DMS 273 treated with DMSO at 0.1 percent for 48 hours (cell line): ENCODE measurements around the gene CA11.
"Not testable (repeated sequence)": the region's sequence is repeated elsewhere in the genome, so short reads cannot be mapped to it uniquely, and the experiment has no call there.

Experiments
- DNase-seq: peaks from one replicate; lab custom pipeline; 2025; lab: John Stamatoyannopoulos, UW

Gene CA11

GRCh38 chr19:48646001-48646721 lies at the start of gene CA11:
Gene CA11 (minus strand): TSS chr19:48646187. CDS start chr19:48645632, 555 bp downstream.
- DNase-seq, result peak; percentile 82

GRCh38 chr19:48693629-48694028 lies 47.6 kb upstream of the CA11 start:
- not testable (repeated sequence) for DNase-seq

- no peak for DNase-seq
Observed at GRCh38 chr19:48689449-48689848, 43.5 kb upstream of the CA11 start.

- no peak for DNase-seq
Observed at GRCh38 chr19:48687776-48688175, 41.8 kb upstream of the CA11 start.

- not testable (repeated sequence) for DNase-seq
Observed at GRCh38 chr19:48686637-48687036, 40.6 kb upstream of the CA11 start.

GRCh38 chr19:48686088-48686487 lies 40.1 kb upstream of the CA11 start:
- DNase-seq, result no peak

GRCh38 chr19:48685583-48685982 lies 39.6 kb upstream of the CA11 start:
- DNase-seq, result no peak

DNA sequence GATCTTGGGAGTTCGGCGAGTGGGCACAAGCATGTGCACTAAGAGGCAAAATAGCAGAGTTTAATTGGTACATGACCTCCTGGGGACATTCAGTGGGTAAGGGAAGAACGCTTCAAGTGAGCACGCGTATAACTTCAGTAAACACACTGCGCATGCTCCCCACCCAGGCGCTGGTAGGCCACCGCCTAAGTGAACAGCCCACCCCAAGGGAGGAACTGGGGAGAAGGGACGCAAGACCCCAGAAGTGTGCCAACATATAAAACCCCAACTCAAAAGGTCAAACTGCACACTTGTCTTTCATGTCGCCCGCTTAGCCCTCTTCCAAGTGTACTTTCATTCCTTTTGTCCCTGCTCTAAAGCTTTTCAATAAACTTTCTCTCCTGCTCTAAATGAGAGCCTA lies 37.4 kb upstream of the CA11 start:
- DNase-seq, result no peak

DNA sequence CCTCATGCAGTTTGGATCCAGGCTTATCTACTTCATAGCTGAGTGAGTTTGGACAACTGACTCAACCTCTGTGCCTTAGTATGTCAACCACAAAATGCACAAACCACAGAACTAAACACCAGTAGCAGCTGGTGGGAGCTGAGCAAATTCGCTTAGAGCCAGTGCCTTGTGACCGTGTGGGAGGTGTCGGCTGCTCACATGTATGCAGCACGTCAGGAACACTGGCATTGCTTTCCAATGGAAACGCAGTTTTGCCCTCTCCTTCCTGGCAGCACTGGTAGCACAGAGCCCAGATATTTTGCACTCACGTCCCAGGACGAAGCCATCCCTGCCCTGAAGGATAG lies 35.1 kb upstream of the CA11 start:
- no peak for DNase-seq

GRCh38 chr19:48680436-48681126 lies 34.6 kb upstream of the CA11 start:
- no peak for DNase-seq

DNA sequence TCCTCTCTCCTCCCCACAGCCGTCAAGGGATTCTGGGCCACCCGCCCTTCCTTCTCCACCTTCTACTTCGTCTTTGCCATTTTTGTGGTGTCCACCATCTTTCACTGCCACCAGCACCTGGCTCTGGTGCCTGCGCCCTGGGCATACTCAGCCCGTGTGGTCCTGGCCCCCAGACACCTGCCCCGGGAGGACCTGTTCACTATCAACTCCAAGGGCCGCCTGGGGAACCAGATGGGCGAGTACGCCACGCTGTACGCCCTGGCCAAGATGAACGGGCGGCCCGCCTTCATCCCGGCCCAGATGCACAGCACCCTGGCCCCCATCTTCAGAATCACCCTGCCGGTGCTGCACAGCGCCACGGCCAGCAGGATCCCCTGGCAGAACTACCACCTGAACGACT lies 34.0 kb upstream of the CA11 start:
- not testable (repeated sequence) for DNase-seq

DNA sequence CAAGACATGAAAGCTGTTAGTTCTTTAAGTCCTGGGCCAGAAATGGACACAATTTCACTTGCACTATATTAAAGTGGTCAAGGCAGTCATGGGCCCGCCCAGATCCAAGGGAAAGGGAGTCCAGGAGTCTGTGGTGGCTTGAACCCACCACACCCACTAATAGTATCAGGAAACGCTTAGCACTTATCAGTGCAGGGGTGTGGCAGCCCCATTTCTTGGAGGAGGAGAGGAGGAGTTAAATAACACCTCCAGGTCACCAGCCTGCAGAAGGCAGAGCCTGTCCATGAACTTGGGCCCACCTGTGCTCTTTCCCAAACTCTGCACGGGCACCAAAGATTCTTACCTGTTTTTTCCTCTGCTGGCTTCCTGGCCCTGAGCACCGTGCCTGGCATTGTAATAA lies 32.2 kb upstream of the CA11 start:
- no peak for DNase-seq

DNA sequence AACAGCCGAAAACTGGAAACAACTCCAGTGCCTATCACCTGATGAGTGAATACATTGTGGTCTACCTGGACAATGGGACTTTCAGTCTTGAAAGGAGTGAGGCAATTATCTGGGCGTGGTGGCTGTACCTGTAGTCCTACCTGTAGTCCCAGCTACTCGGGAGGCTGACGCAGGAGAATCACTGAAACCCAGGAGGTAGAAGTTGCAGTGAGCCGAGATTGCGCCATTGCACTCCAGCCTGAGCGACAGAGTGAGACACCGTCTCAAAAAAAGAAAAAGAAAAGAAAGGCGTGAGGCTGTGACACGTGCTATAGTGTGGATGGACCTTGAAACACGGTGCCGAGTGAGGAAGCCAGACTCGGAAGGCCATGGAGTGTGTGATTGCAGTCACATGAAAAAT lies 30.9 kb upstream of the CA11 start:
- no peak for DNase-seq

DNA sequence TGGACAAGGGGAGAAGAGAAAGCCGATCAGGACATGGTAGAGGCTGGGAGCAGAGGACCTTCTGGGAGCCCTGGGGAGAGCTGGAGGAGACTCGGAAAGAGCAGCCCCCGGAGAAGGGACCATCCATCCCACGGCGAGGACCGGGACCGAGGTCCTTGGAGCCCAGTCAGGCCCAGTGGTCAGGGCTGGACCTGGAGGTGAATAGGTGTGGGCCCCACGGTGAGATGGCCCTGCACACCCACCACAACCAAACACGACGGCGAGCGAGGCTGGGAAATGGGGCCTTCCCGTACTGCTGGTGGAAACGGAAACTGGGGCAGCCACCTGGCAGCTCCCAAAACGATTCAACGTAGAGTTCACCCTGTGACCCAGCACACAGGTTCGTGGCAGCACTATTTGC lies 30.5 kb upstream of the CA11 start:
- DNase-seq, result no peak

DNA sequence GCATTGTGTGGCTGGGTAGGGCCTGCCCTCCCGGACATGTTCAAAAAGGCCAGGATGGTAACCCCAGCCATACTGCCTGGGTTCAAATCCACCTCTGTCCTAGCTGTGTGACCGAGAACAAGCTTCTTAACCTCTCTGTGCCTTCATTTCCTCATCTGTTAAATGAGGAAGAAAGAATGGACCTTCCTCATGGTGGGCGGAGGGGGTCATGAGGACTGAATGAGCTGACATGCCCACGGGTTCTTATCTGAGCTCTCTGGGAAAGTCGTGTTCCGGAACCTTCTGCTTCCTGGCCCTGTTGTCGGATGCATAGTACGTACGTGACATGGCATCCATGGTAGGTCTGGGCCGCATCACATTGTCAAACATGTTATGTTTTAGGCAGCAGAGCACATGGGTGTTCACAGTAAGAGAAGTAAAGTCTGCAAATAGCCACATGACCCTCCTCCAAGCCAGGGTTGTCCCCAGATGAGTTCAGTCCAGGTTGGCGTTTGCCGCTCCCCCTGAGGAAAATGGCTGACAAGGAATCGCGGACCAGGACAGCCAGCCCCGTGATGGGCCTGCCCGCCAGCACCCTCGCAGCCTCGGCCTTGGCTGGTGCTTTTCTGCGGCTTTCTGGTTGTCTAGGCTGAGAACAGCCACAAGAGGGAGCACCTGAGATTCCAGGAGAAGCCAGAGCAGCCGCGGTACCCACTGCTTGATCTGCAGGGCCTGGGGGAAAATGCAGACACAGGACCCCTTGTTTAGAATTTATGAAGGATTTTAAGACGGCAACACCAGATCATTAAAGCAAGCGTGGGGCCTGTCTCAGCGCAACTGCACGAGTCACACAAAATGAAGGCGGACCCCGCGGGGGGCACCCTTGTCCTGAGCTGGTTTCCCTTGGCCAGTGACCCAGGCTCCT lies 29.2 kb upstream of the CA11 start:
- peak; percentile 72 for DNase-seq

- DNase-seq, result no peak
Observed at GRCh38 chr19:48674216-48674809, 28.3 kb upstream of the CA11 start.

DNA sequence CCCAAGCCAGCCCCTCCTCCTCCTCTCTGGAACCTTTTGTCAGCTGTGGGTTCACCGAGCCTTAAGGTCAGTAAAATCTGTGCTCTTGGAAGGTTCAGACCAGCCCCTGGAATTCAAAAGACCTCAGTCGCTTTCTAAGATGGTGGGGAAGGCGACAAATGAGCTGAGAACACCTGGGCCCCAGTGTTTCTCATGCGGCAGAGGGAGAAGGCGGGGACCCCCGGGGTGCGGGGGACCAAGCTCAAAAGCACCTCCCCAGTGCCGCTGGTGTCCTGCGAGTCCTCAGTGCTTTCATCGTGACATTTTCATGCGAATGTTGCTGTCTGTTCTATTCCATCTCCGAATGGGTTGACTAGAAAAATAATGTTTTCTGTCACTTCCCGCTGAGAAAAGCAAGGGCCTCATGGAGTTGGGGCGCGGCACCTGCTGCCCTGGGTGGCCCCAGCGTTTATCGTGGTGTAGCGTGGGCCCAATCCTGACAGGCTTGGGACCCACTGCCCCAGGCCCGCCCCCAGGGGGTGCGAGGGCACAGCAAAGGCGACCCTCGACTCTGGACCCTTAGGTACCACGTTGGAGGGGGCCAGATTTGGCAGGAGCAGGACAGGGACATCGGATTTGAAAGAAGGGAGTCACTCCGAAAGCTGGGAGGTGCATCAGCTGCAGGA lies 27.6 kb upstream of the CA11 start:
- no peak for DNase-seq

- DNase-seq, result no peak
Observed at GRCh38 chr19:48672994-48673393, 27.0 kb upstream of the CA11 start, which contains the start of gene NTN5. Gene NTN5 (minus strand): TSS chr19:48673017. CDS start chr19:48670986, 2,031 bp downstream.

DNA sequence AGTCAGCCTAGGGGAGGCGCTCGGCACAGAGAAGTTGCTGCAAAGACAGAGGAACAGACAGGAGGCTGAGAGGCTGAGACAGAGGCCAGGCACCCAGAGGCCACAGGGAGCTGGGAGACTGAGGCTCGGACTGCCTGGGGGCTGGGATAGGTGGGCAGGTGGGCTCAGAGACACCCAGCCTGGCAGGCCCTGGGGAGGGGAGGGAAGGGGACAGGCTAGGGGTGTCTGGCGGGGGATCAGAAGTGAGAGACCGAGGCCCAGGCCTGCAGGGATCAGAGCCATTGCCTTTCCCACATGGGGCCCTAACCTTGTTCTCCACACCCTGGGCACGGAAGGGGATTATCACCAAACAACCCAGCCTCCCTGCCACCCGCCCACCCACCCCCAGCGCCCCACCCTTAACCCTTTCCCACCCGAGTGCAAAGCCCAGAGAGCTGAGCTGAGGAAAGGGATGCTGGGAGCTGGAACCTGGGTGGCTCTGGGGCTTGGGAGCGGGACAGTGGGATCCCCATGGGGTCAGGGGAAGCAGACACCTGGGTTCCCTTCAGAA lies 25.5 kb upstream of the CA11 start:
- DNase-seq, result peak; percentile 67

DNA sequence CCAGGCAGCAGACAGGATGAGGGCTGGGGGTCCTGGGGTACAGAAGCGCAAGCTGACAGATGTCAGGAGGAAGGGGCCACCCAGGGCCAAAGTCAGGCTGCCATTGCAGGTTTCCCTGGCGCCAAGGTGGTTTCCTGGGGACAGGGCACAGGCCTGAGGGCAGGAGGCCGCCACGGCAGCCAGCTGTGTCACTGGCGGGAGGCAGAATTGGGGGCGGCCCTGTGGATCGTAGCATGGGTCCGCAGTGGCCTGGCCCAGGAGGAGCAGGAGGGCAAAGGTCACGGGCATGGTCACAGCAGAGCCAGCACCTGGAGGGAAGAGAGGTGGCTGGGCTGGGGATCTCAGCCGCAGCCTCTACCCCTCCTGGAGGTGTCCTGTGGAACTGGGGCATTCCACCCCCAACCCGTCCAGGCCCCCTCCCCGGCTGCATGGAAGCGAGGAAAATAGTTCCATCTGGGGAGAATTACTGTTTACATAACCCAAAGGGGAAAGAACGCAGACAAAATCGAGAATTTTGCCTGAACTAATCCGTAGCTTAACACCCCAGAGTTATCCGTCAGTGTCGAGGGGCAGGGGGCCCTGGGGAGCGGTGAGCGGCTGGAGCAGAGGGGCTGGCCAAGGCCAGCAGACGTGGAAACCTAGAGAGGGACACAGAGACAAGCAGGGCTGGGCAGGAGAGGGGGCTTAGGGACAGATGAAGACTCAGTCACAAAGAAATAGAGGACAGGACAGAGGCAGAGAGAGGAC lies 24.9 kb upstream of the CA11 start:
- no peak for DNase-seq
